ENCODE measurements around the gene EFCC1. TPM values are rescaled to one million over a fixed set of nuclear protein-coding genes. Genes with fewer than 3 reads are reported as not detected.

The EFCC1 gene
- total RNA-seq, 2 donors from 2014 or later: 1.3 to 1.7 TPM

DNA sequence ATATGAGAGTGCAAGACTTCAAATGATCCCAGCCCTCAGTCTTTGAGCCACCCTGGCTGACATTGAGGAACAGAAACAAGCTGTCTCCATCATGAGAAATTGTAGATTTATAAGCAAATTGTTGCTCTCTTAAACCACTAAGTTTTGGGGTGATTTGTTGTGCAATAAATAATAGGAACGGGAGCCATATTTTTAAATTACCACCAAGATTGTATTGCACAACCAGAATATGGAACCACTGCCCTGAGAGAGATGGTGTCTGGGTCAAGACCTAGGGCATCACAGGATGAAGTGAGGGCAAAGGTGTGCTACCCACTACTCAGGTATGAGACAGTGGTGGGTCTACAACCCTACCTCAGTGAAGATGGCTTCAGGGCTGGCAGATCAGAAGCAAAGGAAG lies 4.9 kb upstream of the EFCC1 start:
- no peak for DNase-seq
- TF ChIP-seq, protein P1, sequence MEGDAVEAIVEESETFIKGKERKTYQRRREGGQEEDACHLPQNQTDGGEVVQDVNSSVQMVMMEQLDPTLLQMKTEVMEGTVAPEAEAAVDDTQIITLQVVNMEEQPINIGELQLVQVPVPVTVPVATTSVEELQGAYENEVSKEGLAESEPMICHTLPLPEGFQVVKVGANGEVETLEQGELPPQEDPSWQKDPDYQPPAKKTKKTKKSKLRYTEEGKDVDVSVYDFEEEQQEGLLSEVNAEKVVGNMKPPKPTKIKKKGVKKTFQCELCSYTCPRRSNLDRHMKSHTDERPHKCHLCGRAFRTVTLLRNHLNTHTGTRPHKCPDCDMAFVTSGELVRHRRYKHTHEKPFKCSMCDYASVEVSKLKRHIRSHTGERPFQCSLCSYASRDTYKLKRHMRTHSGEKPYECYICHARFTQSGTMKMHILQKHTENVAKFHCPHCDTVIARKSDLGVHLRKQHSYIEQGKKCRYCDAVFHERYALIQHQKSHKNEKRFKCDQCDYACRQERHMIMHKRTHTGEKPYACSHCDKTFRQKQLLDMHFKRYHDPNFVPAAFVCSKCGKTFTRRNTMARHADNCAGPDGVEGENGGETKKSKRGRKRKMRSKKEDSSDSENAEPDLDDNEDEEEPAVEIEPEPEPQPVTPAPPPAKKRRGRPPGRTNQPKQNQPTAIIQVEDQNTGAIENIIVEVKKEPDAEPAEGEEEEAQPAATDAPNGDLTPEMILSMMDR (IDR thresholded peaks at IDR 0.05): no peak
- H3K36me3 ChIP-seq: no peaks in the 10 kb centered on the region
- intact Hi-C loops (cut with DNase I): no loop called here
- H3K27ac ChIP-seq: no peak overlapping the region
- H3K4me1 ChIP-seq: peaks cover 4% of the 10 kb centered on the region
- no peak overlapping the region for H3K9ac ChIP-seq (ENCODE audit: low read depth in 2 of 2, low read length in 2 of 2)
- no peaks in the 10 kb centered on the region for H3K9me3 ChIP-seq
- H3K4me3 ChIP-seq: no peak overlapping the region
- peaks cover 8% of the 10 kb centered on the region for H3K27me3 ChIP-seq

GRCh38 chr3:128996726-128997125 lies 4.4 kb upstream of the EFCC1 start:
- TF ChIP-seq, protein P1 (IDR thresholded peaks at IDR 0.05): no peak
- Histone ChIP-seq H3K9ac (ENCODE audit: low read depth in 2 of 2, low read length in 2 of 2) (no peak overlapping the region), H3K36me3 (no peaks in the 10 kb centered on the region), H3K27ac (no peak overlapping the region), H3K4me3 (no peak overlapping the region), H3K9me3 (no peaks in the 10 kb centered on the region), H3K4me1 (peaks cover 4% of the 10 kb centered on the region), H3K27me3 (peaks cover 14% of the 10 kb centered on the region)
- intact Hi-C loops (cut with DNase I): no loop called here
- DNase-seq: no peak

DNA sequence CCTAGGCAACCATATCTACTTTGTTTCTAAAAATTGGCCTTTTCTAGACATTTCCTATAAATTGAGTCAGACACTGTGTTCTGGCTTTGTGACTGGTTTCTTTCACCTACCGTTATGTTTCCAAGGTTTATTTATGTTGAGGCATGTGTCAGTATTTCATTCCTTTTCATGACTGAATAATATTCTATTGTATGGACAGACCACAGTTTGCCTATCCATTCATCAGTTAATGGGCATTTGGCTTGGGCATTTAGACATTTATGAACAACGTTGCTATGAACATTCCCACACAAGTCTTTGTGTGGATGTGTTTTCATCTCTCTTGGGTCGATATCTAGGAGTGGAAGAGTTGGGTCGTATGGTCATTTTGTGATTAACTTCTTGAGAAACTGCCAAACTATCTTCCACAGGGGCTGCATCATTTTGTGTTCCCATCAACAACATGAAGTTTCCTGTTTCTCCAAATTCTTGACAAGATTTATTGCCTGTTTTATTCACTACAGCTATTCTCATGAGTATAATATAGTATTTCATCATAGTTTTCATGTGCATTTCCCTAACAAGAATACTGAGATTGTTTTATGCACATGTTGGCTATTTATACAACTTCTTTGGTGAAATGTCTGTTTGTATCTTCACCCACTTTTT lies 3.5 kb upstream of the EFCC1 start:
- Histone ChIP-seq H3K4me1 (peaks cover 4% of the 10 kb centered on the region), H3K9me3 (no peaks in the 10 kb centered on the region), H3K9ac (ENCODE audit: low read depth in 2 of 2, low read length in 2 of 2) (no peak overlapping the region), H3K27me3 (peaks cover 22% of the 10 kb centered on the region), H3K36me3 (no peaks in the 10 kb centered on the region), H3K4me3 (no peak overlapping the region), H3K27ac (no peak overlapping the region)
- intact Hi-C loops (cut with DNase I): no loop called here
- DNase-seq: no peak
- TF ChIP-seq, protein P1 (IDR thresholded peaks at IDR 0.05): no peak

DNA sequence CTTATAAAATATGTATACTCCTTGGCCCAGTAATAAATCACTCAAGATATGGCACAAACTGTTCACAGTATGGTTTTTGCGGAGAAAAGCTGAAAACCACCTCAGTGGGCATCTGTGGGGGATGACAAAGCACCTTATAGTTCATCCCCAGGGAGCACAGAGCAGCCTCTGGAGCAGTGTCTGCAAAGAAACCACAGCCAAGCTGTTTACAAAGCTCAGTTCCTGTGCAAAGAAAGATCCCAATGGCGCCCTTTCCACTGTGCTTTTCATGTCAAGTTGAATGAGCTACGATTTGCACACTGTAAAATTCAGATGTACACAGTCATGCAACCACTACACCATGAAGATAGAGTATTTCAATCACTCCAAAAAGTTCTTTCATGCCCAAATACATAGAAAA lies 2.5 kb upstream of the EFCC1 start:
- Histone ChIP-seq H3K4me1 (peaks cover 2% of the 10 kb centered on the region), H3K9ac (ENCODE audit: low read depth in 2 of 2, low read length in 2 of 2) (no peak overlapping the region), H3K27ac (no peak overlapping the region), H3K36me3 (no peaks in the 10 kb centered on the region), H3K4me3 (no peak overlapping the region), H3K9me3 (no peaks in the 10 kb centered on the region), H3K27me3 (peaks cover 30% of the 10 kb centered on the region)
- DNase-seq: no peak
- TF ChIP-seq, protein P1 (IDR thresholded peaks at IDR 0.05): no peak
- intact Hi-C loops (cut with DNase I): no loop called here

GRCh38 chr3:128999102-128999501 lies 2.0 kb upstream of the EFCC1 start:
- Histone ChIP-seq H3K9me3 (no peaks in the 10 kb centered on the region), H3K36me3 (no peaks in the 10 kb centered on the region), H3K4me1 (no peaks in the 10 kb centered on the region), H3K9ac (ENCODE audit: low read depth in 2 of 2, low read length in 2 of 2) (no peak overlapping the region), H3K27ac (no peak overlapping the region), H3K4me3 (no peak overlapping the region), H3K27me3 (peaks cover 31% of the 10 kb centered on the region)
- DNase-seq: no peak
- TF ChIP-seq, protein P1 (IDR thresholded peaks at IDR 0.05): no peak
- intact Hi-C loops (cut with DNase I): no loop called here
